ENCODE measurements around the gene PIK3R5.

PIK3R5 gene

GRCh38 chr17:8856869-8857575 is 108.5 kb downstream of the PIK3R5 start:
- no peak for TF ChIP-seq RAD21 (IDR thresholded peaks at IDR 0.05; ENCODE audit: low read depth)
- no peak for TF ChIP-seq CREB1 (IDR thresholded peaks at IDR 0.05; ENCODE audit: low read depth)
- TF ChIP-seq FOXM1 (IDR thresholded peaks at IDR 0.05; ENCODE audit: borderline replicate concordance, low read depth), result no peak
- no peak for TF ChIP-seq EGR1 (IDR thresholded peaks at IDR 0.05)
- no peak for TF ChIP-seq MAX (IDR thresholded peaks at IDR 0.05)
- TF ChIP-seq NFIC (IDR thresholded peaks at IDR 0.05), result no peak
- no peak for TF ChIP-seq ZBTB7A (IDR thresholded peaks at IDR 0.05; ENCODE audit: low read depth)

- TF ChIP-seq MAX (IDR thresholded peaks at IDR 0.05) (no peak), TEAD4 (IDR thresholded peaks at IDR 0.05) (no peak)
Observed at GRCh38 chr17:8855477-8856204, 109.9 kb downstream of the PIK3R5 start.

- no peak for TF ChIP-seq EGR1 (IDR thresholded peaks at IDR 0.05)
- TF ChIP-seq RAD21 (IDR thresholded peaks at IDR 0.05; ENCODE audit: low read depth), result no peak
- TF ChIP-seq EP300 (IDR thresholded peaks at IDR 0.05; ENCODE audit: borderline replicate concordance), result no peak
- TF ChIP-seq FOXM1 (IDR thresholded peaks at IDR 0.05; ENCODE audit: borderline replicate concordance, low read depth), result no peak
- no peak for TF ChIP-seq YY1 (IDR thresholded peaks at IDR 0.05; ENCODE audit: low read depth)
- TF ChIP-seq REST (IDR thresholded peaks at IDR 0.05; ENCODE audit: low read depth), result no peak
- no peak for TF ChIP-seq NFIC (IDR thresholded peaks at IDR 0.05)
- no peak for TF ChIP-seq MAX (IDR thresholded peaks at IDR 0.05)
- TF ChIP-seq TAF1 (IDR thresholded peaks at IDR 0.05; ENCODE audit: low read depth), result no peak
- no peak for TF ChIP-seq CREB1 (IDR thresholded peaks at IDR 0.05; ENCODE audit: low read depth)
Observed at GRCh38 chr17:8851600-8851999, 113.9 kb downstream of the PIK3R5 start.

- TF ChIP-seq EP300 (IDR thresholded peaks at IDR 0.05; ENCODE audit: borderline replicate concordance), result no peak
- no peak for TF ChIP-seq CEBPB (IDR thresholded peaks at IDR 0.05)
- no peak for TF ChIP-seq TCF12 (IDR thresholded peaks at IDR 0.05; ENCODE audit: low read depth)
- TF ChIP-seq TAF1 (IDR thresholded peaks at IDR 0.05; ENCODE audit: low read depth), result no peak
- TF ChIP-seq ZBTB7A (IDR thresholded peaks at IDR 0.05; ENCODE audit: low read depth), result no peak
- TF ChIP-seq MAX (IDR thresholded peaks at IDR 0.05), result no peak
- no peak for TF ChIP-seq FOXM1 (IDR thresholded peaks at IDR 0.05; ENCODE audit: borderline replicate concordance, low read depth)
- no peak for TF ChIP-seq REST (IDR thresholded peaks at IDR 0.05; ENCODE audit: low read depth)
- no peak for TF ChIP-seq EGR1 (IDR thresholded peaks at IDR 0.05)
- no peak for TF ChIP-seq YY1 (IDR thresholded peaks at IDR 0.05; ENCODE audit: low read depth)
- TF ChIP-seq TEAD4 (IDR thresholded peaks at IDR 0.05), result no peak
Observed at GRCh38 chr17:8849311-8850041, 116.0 kb downstream of the PIK3R5 start.

- no peak for TF ChIP-seq TCF12 (IDR thresholded peaks at IDR 0.05; ENCODE audit: low read depth)
- no peak for TF ChIP-seq CREB1 (IDR thresholded peaks at IDR 0.05; ENCODE audit: low read depth)
- no peak for TF ChIP-seq CEBPB (IDR thresholded peaks at IDR 0.05)
- no peak for TF ChIP-seq RAD21 (IDR thresholded peaks at IDR 0.05; ENCODE audit: low read depth)
- TF ChIP-seq TAF1 (IDR thresholded peaks at IDR 0.05; ENCODE audit: low read depth), result no peak
Observed at GRCh38 chr17:8847891-8848290, 117.6 kb downstream of the PIK3R5 start.

GRCh38 chr17:8846768-8847211 is 118.7 kb downstream of the PIK3R5 start:
- TF ChIP-seq EGR1 (IDR thresholded peaks at IDR 0.05) (no peak), YY1 (IDR thresholded peaks at IDR 0.05; ENCODE audit: low read depth) (no peak; the same call in 1 of the 2 replicates), CREB1 (IDR thresholded peaks at IDR 0.05; ENCODE audit: low read depth) (no peak), FOXM1 (IDR thresholded peaks at IDR 0.05; ENCODE audit: borderline replicate concordance, low read depth) (no peak), EP300 (IDR thresholded peaks at IDR 0.05; ENCODE audit: borderline replicate concordance) (no peak), NFIC (IDR thresholded peaks at IDR 0.05) (no peak), TAF1 (IDR thresholded peaks at IDR 0.05; ENCODE audit: low read depth) (no peak), USF1 (IDR thresholded peaks at IDR 0.05) (peak; percentile 94)

Measured in Ishikawa (cell line).